GM19372 (cell line): ENCODE data around the gene WFDC1.

ENCODE experiments used
- ATAC-seq: cut with Tn5 transposase; IDR thresholded peaks from one replicate; pipeline ENCODE4 v1.9.1; 2021; ENCODE audit warnings: mild to moderate bottlenecking, low read depth, moderate library complexity; ENCODE audit not compliant: unreplicated experiment

Gene WFDC1

DNA sequence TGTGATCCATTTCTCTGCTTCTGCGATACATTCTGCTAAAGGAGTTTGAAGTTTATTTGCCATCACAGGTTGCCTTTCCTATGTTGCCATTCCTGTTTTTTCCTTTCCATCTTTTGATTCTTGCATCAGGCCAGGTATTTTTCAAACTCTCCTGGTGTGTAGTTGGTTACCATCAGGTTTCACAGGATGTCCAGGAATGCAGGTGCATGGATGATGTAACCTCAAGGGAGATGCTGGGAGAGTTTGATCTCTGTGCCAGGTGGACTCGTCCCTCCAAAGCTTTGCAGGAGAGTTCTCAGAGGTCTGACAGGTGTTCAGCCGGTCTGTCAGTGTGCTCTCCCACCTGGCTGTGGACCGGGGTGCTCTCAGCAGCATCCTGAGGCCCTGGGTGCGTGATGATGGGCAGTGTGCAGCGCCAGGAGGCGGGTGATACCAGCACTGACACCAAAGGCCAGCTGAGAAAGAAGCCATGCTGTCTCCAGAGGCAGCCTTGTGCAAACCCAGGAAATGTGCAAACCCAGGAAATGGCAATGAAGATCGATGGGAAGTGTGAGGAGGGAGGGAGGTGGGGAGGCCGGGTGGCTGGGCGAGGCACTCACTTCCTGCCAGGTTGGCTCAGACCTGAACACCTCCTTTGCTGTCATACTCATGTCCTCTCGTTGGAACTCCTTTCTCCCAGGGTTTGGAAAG, 75.4 kb downstream of the WFDC1 start:
- ATAC-seq: no peak

DNA sequence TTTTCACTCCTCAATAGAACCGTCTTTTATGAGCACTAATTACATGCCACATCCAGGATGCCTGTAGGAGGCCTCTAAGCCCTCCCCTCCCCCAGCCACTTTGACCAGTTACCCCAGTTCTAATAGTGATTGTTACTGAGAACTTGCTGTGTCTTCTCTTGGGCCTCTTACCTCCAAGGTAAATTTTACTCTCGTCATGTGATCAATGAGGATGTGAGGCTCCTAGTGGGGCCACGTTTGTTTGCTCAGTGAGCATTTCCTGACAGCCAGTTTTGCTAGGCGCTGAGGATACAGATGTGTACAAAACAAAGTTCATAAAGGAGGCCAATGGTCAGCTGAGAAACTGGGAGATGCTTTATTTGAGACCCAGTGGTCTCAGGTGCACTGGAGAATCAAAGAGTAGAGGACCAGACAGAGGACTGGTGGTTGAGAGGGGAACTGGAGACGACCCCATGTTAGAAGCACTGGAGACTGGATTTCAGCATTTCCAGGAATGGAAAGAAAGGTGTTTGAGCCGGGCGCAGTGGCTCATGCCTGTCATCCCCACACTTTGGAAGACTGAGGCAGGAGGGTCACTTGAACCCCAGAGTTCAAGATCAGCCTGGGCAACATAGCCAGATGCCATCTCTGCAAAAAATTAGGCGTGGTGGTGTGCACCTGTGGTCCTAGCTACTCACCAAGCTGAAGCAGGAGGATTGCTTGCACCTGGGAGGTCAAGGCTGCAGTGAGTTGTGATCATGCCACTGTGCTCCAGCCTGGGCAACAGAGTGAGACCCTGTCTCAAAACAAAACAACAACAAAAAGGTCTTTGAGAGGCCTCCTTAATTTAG, 76.3 kb downstream of the WFDC1 start:
- ATAC-seq: no peak

DNA sequence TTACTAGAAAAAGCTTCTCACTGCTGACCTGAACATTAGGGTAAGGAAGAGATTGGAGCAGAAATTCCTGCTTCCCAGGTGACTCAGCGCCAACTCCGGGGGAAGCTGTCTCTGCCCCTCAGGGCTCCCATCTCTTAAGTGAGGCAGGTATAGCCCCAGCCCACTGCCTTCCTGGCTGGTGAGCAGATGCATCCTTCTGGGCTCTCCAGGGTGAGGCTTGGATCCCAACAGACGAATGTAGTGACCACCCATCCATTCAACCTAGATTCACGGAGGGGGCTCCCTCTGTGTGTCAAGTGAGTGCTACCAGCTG, 76.8 kb downstream of the WFDC1 start:
- ATAC-seq: no peak

DNA sequence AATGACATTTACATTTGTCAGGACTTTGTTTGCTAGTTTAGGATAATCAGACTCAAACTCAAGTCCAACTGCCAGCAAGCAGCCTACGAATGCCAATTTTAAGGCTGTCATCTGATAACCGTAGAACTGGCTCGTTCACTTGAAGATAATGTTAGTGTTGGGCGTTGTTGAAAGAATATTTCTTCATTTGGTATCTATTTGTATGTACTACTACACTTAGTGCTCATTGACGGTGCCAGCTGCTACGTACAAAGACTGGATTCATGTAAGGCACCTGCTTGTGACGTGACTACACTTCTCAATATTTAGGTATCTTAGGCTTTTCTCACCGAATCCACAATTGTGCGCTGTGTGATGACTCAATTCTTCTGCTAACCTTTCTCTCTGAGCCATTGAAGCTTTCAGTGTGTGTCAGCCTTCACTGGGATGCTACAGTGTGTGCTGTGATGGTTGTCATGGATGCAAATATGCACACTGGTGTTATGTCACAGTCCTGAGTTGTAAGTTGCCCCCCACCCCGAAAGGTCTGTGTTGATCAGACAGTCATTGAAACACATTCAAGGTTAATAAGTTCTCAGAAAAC, 79.3 kb downstream of the WFDC1 start:
- no peak for ATAC-seq

DNA sequence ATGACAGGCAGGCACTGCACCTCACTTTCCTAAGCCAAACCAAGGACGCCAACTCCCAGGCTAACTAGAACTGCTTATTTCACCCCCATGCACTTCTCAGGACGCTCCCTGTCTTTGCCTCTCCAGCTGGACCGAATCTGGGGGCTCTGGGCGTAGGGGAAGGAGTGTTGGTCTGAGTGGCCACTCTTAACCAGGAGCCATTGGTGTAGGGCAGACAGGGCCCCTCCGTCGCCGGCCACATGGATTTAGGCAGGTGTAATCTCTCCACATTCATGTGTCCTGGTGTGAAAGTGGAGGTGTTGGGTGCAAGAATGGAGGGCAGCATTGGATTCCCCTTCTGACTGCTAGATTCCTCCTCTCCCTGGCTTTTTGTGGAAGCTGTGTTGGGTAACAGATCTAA, 83.4 kb downstream of the WFDC1 start:
- no peak for ATAC-seq

DNA sequence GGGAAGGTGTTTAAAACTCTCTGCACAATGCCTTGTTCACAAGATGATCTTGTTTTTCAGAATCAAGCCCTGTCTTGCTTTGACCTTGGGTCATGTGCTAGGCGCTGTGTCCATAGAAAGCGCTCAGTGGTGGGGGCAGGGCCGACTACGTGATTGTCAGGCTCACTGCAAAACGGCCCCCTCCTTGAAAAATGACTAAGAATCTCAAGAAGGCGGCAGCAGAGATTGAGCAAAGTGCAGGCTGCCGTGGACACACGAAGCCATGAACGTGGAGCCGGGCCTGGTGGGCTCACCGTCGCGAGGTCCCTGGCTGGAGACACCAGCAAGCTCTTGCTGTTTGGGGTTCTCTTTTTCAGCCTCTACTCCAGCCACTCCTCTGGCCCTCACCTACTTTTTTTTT, 83.9 kb downstream of the WFDC1 start:
- ATAC-seq: no peak

DNA sequence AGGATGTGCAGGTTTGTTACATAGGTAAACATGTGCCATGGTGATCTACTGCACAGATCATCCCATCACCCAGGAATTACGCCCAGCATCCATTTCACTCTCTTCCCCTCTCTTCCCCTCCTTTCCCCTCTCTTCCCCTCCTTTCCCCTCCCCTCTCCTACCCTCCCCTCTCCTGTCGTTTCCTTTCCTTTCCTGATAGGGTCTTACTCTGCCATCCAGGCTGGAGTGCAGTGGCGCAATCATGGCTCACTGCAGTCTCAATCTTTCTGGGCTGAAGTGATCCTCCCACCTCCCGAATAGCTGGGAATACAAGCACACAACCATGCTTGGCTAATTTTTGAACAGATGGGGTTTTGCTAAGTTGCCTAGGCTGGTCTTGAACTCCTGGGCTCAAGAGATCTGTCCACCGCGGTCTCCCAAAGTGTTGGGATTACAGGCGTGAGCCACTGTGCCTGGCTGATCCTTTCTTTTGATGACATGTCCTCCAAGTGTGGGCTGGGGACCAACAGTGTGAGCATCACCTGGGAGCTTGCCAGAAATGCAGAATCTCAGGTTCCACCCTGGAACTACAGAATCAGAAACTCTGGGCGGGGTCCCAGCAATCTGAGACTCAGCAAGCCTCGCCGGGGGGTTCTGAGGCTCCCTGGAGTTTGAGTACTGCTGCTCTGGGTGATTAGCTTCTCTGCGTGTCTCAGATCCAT, 84.5 kb downstream of the WFDC1 start:
- no peak for ATAC-seq
